Ramos (cell line): ENCODE measurements around the gene NELL2.
"Not testable (repeated sequence)": the region's sequence is repeated elsewhere in the genome, so short reads cannot be mapped to it uniquely, and the experiment has no call there.

Experiments
- in situ Hi-C: fragments of 300-500 bp; cut with MboI; formaldehyde crosslinking; loops from one replicate; pipeline ENCODE4 v1.14.3; 2022; ENCODE audit warnings: low sequenced_read_pairs; ENCODE audit not compliant: unreplicated experiment

Gene NELL2

DNA sequence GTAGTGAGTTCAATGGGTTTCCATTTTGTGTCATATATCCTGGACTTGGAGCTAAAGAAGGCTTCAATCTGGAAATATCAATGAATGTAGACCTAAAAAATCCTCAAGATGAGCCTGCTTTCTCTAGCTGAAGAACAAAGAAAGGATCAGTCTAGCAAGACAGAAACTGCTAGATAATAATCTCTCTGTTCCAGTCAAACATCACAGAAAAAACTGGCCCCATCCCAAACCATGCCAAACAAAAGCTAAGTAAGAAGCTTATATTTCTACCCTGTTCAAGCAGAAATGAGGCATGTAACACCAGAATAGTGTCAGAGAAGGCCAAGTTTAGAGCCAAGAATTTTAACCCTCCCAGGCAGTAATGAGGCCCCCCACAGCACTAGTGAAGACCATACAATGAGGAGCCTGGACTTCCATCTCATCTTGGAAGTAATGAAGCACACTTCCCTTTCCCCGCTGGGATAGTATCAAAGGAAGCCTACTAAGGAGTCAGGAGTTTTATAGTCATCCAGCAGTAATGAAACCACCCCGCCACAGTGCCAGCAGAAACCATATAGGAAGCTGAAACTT lies 95.8 kb downstream of the NELL2 start:
- in situ Hi-C loops = no loop called here

DNA sequence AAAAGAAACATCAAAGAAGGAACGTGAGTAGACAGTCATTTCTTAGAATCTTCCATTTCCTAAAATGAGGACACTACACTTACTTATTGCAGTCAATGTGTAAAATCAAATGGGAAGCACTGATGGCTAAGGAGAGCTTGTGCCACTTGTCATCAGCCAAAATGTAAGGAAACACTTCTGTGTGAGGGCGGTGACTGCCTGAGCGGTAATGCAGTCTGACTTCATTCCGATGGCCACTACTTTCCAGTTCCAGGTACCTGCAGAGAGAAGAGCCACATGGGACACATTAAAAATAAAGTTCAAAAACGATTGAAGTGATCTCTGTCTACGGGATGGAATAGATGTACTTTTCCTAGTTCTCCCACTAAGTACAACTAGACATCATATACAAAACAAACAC lies 96.3 kb downstream of the NELL2 start:
- in situ Hi-C loops = no loop called here

DNA sequence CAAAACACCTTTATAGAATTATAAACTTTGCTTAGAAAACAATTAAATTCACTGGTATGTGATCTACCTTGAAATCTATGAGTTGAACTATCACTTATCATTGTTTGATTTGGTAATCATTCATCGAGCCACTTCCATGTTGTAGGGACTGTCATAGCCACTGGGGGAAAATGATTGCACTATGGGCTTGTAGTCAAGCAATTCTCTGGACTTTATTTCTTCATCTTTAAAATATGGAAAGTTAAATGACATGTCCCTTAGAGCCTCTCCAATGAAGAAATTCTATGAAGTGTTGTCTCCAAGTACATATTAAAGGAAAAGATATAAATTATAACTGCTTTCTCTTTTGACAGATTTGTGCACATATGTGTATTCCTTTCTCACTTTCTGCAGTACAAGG lies 97.3 kb downstream of the NELL2 start:
- in situ Hi-C loops = no loop called here

DNA sequence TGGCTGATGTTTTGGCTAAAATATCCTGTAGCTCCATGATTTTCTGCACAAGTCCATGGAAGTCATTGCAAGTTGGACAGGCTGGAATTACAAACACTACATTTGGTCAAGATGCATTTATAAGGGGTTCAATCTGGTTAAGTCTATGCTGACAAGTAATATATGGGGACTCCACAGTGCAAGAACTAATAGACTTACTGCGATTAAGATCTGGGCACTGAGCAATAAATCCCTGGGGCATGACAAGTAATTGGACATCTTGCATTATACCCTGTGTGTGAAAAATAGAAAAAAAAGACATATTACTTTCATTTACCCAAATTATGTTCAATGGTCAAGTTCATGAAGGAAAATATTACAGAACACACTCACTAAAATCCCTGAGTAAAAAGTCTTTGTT lies 99.1 kb downstream of the NELL2 start:
- in situ Hi-C loops = no loop called here

DNA sequence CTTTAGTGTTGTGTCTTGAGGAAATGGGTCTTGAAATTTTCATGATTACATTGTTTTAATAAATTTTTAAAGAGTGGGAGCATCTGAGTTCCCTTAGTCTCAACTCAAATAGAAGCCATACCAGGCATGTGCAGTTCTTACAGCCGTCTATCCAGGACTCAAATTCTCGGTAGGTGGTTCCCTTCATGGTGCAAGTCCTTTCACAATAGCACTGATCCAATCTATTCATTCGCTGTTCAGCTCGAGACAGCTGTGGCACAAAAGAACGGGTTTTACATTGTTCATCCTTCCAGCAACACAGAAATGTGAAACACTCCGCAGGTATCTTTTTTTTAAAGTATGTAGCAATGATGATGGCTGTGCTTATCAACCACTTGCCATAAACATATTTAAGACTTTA lies 100.2 kb downstream of the NELL2 start:
- in situ Hi-C loops = no loop called here

DNA sequence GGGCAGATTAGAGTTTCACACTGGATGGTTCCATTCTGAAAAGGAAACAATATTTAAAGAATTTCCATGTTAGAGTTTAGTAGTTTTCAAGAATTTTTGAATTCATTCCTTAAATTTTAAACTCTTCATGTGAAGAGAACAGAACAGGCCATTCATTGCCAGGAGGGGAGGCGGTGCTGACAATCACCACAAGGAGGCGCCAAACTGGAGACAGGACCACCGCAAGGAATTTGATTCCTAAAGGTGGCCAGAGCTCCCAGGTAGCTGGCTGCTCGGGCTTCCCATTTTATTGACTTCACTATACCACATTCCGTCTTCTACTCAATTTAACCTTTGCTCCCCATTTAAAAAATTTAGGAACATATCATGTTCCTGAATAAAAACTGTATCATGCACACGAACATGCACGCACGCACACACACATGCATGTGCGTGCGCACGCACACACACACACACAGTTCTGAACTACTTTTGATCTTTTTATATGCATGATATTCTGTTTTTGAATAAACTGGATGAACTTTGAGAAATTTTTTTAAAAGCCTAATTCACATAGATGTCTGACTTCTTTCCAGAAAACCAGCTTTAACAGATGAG lies 101.2 kb downstream of the NELL2 start:
- in situ Hi-C loops = no loop called here

DNA sequence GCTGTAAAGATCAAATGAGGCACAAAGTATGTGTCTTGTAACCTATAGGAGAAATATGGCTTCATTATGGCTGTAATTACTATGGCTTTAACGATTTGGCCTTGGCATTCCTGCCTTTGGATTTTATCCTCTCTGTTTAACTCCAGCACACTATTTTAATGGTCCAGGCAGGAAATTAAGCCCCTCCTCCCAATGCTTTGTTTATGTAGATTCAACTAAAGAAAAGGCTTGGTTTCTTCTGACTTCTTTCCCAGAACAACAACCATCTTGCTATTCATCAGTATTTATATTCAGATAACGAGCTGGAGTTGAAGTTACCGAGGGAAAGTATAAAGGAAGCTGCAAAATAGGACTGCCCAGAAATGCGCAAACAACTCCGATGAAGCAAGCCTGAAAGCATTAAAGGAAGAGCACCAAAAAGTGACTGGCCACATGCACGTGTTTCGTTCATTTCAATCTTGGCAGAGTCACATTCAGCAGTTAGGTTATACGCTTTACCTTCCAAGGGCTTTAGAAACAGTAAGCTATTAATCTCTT lies 104.6 kb downstream of the NELL2 start:
- in situ Hi-C loops = no loop called here

DNA sequence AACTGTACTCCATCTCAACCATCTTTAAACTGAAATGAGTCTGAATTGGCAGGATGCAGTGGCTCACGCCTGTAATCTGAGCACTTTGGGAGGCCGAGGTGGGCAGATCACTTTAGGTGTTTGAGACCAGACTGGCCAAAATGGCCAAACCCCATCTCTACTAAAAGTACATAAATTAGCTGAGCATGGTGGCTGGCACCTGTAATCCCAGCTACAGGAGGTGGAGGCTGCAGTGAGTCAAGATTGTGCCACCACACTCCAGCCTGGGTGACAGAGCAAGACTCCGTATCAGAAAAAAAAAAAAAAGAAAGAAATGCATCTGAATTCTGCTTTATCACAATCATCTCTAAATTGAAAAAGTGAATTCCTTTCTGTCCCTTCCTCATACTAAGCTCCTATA lies 110.3 kb downstream of the NELL2 start:
- in situ Hi-C loops = no loop called here

DNA sequence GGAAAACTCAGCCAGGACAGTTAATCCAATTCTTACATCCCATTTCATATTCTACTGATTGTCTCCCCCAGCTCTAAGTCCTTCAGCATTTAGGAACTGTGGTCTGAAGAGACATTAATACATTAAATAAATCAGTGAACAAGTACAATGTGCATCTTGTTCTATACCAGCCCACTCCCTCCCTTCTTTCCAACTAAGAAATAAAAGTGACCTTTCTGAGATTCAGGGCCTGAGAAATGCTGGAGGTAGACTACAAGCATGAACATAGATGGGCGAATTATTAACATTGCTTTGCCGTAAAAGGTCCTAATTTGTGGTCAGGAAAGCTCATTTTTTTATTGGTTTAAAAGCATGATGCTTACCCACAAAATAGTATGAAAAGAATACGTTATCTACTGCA lies 113.1 kb downstream of the NELL2 start:
- in situ Hi-C loops = no loop called here

DNA sequence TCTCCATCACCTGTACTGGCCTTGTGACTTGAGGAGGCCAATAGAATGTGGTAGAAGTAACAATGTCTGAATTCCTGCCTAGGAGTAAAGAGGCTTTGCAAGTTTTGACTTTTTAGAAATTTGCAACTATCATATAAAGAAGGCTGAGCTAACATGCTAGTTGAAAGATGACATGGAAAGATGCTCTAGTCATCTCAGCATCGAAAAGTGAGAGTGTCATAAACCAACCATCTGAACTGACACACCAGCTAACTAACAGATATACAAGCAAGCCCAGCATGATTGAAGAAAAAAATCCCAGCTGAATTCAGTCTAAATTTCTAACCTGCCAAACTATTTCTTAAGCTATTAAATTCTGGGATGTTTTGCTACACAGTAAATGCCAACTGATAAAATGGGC lies 116.8 kb downstream of the NELL2 start:
- in situ Hi-C loops = no loop called here

DNA sequence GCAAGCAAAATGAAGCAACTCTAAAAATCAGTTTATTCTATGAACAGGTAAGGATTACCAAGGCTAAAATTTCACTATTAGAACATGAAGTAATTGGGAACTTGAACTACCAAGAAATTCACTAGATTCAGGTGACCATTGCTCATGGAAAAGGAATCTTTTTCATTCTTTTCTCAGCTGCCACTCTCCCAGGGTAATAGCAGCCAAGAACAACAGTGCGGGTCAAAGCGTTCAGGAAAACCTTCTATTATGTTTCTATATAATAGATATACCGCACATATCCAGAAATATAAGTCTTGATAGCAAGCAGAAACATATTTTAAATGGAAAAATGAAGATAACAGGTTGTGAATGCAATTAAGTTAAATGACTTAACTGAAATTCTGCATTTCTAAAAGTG lies 125.6 kb downstream of the NELL2 start:
- in situ Hi-C loops = no loop called here

DNA sequence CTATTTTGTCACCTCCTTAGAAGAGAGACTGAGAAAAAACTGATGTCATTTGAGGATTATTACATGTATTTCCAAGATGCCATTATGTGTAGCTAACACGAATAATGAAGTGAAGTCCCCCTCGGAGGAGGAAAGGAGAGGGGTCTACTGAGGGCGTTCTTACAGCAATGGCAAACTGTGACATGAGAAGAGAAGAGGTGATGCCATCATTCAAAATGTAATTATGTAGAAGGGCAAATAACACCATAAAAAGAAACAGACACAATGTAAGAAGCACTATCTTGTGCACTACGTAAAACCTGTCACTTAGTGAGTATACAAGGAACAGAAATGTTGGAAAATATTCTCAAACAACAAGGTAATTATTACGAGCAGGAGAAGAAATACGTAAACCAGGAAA lies 126.5 kb downstream of the NELL2 start:
- in situ Hi-C loops = no loop called here

DNA sequence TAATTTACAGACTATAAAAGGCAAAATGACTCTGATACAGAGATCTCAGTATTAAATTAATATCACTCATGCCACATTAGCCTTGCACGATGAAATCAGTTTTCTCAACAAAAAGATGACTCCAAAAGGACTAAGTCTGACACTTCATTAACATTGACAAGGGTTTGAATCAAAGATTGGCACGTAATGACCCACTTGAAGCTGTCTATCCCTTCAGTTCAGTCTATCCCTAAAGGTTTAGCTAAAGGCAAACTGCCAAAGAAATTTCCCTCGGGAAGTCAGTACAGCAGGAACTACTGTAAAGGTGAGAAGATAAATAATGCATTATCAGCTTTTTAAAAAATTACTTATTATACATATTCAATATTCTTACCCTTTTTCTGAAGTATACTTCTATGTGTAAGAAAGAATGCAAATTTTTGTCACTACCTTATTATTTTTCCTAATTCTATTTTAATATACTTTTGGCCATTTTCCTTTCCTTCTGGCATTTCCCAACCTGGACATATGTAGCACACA lies 127.1 kb downstream of the NELL2 start:
- in situ Hi-C loops = no loop called here

DNA sequence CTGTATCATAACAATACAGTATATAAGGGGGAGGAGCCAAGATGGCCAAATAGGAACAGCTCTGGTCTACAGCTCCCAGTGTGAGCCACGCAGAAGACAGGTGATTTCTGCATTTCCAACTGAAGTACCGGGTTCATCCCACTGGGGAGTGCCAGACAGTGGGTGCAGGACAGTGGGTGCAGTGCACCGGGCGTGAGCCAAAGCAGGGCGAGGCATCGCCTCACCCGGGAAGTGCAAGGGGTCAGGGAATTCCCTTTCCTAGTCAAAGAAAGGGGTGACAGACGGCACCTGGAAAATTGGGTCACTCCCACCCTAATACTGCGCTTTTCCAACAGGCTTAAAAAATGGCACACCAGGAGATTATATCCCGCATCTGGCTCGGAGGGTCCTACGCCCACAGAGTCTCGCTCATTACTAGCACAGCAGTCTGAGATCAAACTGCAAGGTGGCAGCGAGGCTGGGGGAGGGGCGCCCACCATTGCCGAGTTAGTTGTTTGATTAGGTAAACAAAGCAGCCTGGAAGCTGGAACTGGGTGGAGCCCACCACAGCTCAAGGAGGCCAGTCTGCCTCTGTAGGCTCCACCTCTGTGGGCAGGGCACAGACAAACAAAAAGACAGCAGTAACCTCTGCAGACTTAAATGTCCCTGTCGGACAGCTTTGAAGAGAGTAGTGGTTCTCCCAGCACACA lies 134.7 kb downstream of the NELL2 start:
- in situ Hi-C loops = not testable (repeated sequence)

DNA sequence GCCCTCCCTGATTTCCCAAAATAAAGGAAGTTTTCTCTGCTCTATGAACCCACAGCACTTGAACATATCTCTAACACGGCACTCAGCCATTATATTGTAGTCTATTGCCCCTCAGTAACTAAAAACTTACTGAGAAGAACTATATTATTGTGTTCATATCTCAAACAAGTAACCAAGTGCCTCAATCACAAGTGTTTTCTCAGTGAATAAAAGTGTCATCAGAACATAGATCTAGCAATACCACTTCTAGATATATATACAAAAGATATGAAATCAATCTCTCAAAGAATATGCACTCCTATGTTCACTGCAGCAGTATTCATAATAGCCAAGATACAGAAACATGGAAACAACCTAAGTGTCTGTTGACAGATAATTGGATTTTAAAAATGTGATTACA lies 138.1 kb downstream of the NELL2 start:
- in situ Hi-C loops = no loop called here

DNA sequence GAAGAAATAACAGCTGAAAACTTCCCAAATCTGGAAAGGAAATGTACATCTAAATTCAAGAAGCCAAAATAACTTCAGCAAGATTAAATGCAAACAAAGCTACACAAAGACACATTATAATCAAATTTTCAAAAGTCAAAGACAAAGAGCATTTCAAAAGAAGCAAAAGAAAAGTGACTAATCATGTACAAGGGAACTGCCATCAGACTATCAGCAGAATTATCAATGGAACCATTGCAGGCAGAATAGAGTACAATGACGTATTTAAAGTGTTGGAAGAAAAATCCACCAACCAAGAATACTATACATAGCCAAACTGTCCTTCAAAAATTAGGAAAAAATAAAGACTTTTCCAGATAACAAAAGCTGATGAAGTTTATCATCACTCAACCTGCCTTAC lies 147.5 kb downstream of the NELL2 start:
- in situ Hi-C loops = no loop called here

DNA sequence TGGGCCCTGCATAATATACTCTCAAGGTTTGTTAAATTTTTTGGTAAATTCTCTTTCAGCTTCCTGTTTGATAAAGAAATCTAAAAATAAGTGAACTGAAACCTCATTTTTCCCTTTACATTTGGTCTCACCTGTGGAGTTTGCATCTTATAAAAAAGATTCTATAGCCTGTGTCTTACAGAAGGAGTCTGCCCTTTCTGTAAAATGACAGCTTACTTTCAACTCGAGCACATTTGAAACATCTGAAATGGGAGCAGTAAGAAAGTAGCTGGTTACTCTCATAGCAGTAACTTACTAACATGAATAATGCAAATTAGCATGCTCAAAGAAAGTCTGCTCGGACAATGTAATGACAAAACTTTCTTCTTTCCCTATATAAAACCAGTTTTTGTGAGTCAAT lies 155.8 kb downstream of the NELL2 start:
- in situ Hi-C loops = no loop called here

DNA sequence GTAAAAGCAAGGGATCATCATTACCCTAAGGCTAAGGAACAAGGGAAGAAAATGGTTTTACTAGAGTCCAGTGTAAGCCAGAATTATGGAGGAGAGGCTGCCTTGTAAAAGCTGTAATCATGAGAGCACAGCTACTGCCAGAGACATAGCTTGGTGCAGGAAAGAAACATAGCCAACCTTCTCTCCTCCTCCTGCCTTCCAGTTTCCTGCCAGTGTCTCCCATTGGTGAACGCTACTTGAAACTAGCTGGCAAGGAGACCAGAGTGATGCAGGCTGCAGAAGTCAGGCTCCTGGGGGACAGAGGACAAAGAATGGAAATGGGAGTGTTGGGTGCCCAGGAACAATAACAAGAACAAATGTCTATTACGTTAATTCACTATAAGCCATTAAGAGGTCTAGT lies 158.5 kb downstream of the NELL2 start:
- in situ Hi-C loops = no loop called here

DNA sequence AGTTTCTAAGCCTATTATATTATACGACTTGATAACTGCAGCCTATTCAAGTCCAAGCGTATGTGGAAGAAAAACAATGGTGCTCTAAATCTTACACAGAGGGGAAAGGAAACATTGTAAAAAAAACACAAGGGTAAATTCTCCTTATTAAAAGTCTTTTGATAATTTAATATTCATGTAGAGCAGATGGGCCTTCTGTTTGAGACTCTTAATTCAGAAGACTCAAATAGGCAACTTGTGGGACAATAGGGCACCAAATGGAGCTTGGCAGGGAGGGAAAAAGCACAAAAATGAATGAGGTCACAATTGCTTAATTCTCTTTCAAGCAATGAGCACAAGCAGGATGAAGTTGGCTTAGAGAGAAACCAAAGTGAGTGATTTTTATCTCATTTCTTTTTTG lies 159.4 kb downstream of the NELL2 start:
- in situ Hi-C loops = no loop called here

DNA sequence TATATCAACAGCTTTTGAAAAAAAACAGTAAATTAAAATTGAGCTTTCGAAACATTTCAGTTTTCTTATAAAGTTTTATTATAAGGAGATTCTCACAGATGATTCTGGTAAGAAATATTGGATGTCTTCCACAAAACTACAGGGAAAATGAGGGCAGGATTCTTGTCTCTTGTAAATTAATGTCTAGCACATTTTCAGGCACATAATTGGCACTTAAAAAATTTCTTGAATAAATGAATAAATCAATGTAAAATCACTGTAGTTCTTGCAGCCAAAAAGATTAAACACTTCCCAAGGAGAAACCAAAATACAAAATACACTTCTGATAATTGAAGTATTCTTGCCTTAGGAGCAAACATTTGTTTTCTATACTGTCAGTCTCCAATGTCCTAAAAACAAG lies 164.4 kb downstream of the NELL2 start:
- in situ Hi-C loops = no loop called here

DNA sequence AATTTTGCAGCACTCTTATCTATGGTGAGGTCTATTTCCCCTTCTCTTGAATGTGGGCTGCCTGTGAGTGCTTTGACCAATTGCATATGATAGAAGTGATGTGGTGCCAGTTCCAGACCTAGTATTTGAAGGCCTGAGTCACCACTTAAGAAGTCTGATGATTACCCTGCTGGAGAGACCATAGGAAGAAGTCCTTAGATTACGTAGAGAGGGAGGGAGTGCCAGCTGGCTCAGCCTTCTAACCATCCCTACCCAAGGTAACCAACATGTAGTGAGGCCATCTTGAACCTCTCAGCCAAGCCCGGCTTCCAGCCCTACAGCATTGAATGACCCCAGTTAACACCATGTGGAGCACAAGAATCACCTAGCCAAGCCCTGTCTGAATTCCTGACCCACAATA lies 166.9 kb downstream of the NELL2 start:
- in situ Hi-C loops = no loop called here

DNA sequence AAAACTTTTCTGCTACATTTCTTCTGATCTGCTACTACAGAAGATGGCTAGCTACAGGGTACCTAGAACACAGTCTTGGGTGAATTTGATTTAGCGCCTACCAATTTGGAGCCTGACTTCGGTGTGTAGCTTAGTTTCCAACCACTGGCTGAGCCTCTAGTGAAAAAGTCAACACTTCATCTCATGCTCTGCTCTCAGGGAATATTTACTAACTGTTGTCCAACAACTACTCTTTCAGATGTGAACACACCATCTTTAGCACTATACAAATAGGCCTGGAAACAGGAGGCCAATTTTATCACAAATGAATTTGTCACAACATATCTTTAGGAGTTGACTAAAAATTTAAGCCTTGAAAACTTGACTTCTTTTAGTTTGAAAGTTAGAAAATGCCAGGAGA lies 167.9 kb downstream of the NELL2 start:
- in situ Hi-C loops = no loop called here
